Measurements from ENCODE around the gene GRM5.
"Not testable (repeated sequence)": the region's sequence is repeated elsewhere in the genome, so short reads cannot be mapped to it uniquely, and the experiment has no call there.

The GRM5 gene

GRCh38 chr11:88975441-88975840 lies 90.3 kb downstream of the GRM5 start:
- DNase-seq (ENCODE audit: low spot score), result not testable (repeated sequence)

DNA sequence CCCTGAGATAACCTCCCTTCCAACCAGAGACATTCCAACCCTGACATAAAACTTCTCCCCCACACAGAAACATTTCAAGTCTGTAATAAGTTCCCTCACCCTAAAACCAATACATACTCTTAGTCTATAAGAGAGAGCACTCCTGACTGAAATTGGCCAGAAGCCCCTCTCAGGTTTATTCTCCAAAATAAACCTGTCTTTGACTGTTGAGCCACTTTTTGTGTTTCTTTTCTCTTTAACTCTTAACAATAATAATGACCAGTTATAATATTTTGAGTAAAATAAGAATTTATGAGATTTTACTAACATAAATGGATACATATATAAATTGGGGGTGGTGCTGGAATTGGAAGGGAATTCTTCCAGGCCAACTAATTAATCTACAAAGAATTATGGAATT lies 93.6 kb downstream of the GRM5 start:
- no peak for DNase-seq (ENCODE audit: low spot score)

DNA sequence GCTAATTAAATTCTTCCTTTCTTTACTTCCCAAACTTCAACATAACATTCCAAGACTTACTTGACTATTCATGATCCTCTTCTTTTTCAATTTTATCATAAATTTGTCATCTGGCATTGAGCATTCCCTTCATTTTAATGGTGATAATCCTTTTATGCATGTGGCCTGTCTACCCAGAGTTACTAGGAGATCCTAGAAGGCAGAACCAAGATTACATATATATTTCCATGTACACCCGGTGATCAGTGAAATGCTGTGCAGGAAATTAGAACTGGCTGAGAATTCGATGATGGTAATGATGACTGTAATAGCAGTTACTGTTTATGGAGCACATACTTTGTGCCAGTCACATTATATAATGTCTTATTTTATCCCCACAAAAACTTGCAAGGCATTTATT lies 104.2 kb downstream of the GRM5 start:
- not testable (repeated sequence) for DNase-seq (ENCODE audit: low spot score)

GRCh38 chr11:88959857-88960256 lies 105.9 kb downstream of the GRM5 start:
- DNase-seq (ENCODE audit: low spot score), result not testable (repeated sequence)

DNA sequence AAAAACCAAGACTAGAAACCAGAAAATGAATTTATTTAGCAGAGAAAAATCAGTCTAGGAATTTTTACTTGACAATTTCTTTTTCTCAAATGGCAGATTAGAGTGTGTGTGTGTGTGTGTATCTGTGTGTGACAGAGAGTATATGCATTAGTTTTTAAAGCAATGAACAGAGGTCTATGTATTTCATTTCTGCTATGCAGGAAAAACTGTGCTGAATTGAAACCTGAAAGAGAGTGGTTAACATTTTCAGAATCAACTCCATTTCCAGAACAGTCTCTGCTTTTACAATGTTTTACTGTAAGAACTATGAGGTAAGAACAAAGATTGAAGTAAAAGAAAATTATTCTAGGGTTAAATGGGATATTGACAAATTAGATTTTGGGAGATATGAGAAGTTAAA lies 114.8 kb downstream of the GRM5 start:
- no peak for DNase-seq (ENCODE audit: low spot score)

DNA sequence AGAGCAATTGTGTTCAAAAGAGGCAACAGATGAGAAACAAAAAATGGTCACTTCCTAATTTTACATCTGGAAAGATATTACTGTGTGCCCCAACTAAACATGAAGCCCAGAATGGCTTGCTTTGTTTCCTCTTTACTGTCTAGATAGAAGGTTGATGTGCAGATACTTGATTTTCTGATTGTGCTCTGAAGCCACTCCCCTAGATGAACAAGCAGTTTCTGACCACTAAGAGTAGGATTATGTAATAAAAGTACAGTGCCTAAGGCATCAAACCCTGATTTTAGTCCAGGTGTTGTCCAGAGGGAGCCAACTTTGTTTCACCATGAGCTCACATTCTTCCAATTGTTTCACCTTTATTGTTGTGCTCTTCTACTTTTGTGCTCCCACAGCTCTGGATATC lies 116.9 kb downstream of the GRM5 start:
- not testable (repeated sequence) for DNase-seq (ENCODE audit: low spot score)

GRCh38 chr11:88947843-88948572 lies 117.8 kb downstream of the GRM5 start:
- DNase-seq (ENCODE audit: low spot score), result not testable (repeated sequence)

- DNase-seq (ENCODE audit: low spot score), result not testable (repeated sequence)
Measured at GRCh38 chr11:88929665-88930064, 136.1 kb downstream of the GRM5 start.

DNA sequence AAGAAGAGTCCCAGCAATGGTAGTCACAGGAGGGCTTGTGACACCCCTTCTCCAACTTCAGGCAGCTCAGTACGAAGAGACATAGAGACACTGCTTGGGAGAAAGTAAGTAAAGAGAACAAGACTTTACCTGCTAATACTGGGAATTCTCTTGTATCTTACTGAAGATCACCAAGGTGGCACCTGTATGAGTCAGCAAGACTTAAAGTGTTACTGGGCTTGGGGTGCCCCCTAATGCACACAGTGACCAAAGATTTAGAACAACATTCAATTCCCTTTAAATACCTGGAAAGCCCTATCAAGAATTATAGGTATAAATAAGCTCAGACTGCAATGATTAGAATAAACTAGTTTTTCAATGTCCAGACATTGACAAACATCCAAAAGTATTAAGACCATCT lies 148.7 kb downstream of the GRM5 start:
- DNase-seq (ENCODE audit: low spot score), result not testable (repeated sequence)

- no peak for DNase-seq (ENCODE audit: low spot score)
Measured at GRCh38 chr11:88909500-88909899, 156.3 kb downstream of the GRM5 start.

GRCh38 chr11:88901436-88901835 lies 164.3 kb downstream of the GRM5 start:
- not testable (repeated sequence) for DNase-seq (ENCODE audit: low spot score)

GRCh38 chr11:88888855-88889254 lies 176.9 kb downstream of the GRM5 start:
- DNase-seq (ENCODE audit: low spot score), result not testable (repeated sequence)

DNA sequence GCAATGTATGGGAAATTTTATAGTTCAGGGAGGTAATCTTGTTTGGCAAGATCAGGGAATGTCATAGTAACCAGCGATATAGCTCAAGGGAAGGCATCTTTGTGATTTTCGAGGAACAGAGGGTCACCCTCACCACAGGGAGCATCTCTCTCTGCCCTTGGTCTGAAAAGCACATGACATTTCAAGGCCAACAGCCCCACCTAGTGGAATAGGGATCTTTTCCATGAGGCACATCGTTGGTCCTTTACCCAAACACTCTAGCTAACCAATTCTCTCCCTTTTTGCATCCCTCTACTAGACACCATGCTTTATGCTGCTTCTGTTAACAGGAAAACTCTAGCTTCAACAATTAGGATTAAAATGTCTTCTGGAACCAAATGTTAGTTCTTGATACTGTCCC lies 179.0 kb downstream of the GRM5 start:
- no peak for DNase-seq (ENCODE audit: low spot score)

DNA sequence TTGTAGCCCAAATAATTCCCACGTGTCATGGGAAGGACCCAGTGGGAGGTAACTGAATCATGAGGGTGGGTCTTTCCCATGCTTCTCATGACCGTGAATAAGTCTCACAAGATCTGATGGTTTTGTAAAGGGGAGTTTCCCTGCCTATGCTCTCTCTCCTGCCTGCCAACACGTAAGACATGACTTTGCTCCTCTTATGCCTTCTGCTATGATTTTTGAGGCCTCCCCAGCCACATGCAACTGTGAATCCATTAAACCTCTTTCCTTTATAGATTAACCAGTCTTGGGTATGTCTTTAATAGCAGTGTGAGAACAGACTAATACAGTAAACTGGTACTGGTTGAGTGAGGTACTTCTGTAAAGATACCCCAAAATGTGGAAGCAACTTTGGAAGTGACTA lies 183.0 kb downstream of the GRM5 start:
- DNase-seq (ENCODE audit: low spot score), result not testable (repeated sequence)

GRCh38 chr11:88861618-88862017 lies 204.2 kb downstream of the GRM5 start:
- no peak for DNase-seq (ENCODE audit: low spot score)

DNA sequence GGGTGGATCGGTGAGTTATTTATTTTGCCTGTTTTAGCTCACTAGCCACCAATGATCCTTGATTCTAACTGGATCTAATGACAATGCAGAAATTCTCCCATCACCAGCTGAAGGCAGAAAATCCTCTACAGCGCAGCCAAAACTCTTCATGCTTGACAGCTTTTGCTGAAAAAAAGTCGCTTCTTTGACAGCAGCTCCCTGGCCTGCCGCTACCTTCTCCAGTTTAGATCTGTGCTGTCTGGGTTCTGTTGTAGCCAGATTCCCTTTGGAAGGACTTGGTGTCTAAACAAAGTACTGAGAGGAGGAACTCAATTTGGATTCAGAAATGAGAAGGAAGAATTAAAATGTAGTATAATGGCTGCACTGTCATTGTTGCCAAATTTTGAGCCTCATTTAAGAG lies 205.4 kb downstream of the GRM5 start:
- DNase-seq (ENCODE audit: low spot score), result not testable (repeated sequence)

DNA sequence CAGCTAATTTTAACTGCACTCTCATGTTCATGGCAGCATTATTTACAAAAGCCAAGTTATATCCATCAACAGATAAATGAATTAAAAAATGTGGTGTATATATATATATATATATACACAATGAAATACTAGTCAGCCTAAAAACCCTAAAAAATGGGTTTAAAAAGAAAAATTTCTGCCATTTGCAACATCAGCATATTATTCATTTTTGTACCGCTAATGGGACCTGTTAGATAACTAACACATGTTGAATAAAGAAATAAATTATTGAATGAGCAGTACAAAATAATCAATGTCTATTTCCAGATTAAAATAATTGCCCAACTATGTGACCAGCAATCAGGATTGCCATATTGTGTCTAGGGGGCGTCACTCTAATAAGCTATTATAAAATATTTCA lies 211.8 kb downstream of the GRM5 start:
- not testable (repeated sequence) for DNase-seq (ENCODE audit: low spot score)

DNA sequence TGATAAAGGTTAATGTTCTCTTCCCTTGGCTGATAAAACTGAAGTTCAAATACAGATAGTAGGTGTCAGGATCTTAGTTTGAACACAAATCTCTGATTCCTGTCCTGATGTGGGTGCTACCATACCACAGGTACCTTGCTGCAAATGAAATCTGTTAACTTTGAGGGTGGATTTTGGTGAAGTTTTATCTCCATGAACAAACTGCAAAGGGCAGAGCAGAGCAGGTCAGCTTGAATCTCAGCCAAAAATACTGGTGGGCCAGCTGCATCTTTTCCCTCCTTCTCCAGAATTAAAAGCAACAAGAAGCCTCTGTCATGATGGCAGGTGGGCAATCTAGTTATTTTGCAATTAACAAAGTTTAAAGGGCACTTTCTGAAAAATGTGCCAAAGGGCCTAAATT lies 214.2 kb downstream of the GRM5 start:
- DNase-seq (ENCODE audit: low spot score), result not testable (repeated sequence)

- not testable (repeated sequence) for DNase-seq (ENCODE audit: low spot score)
Measured at GRCh38 chr11:88849773-88850172, 216.0 kb downstream of the GRM5 start.

GRCh38 chr11:88849368-88849767 lies 216.4 kb downstream of the GRM5 start:
- no peak for DNase-seq (ENCODE audit: low spot score)

- not testable (repeated sequence) for DNase-seq (ENCODE audit: low spot score)
Measured at GRCh38 chr11:88846266-88846665, 219.5 kb downstream of the GRM5 start.

DNA sequence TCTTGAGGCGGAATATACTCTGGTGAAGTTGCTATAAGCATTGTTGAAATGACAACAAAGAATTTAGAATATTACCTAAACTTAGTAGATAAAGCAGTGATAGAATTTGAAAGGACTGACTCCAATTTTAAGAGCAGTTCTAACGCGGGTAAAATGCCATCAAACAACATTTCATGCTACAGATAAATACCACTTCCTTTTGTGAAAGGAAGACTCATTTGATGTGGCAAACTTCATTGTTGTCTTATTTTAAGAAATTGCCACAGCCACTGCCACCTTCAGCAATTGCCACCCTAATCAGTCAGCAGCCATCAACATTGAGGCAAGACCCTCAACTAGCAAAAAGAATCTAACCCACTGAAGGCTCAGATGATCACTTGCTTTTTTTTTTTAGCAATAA lies 220.8 kb downstream of the GRM5 start:
- DNase-seq (ENCODE audit: low spot score), result not testable (repeated sequence)

- not testable (repeated sequence) for DNase-seq (ENCODE audit: low spot score)
Measured at GRCh38 chr11:88843766-88844426, 221.9 kb downstream of the GRM5 start.

DNA sequence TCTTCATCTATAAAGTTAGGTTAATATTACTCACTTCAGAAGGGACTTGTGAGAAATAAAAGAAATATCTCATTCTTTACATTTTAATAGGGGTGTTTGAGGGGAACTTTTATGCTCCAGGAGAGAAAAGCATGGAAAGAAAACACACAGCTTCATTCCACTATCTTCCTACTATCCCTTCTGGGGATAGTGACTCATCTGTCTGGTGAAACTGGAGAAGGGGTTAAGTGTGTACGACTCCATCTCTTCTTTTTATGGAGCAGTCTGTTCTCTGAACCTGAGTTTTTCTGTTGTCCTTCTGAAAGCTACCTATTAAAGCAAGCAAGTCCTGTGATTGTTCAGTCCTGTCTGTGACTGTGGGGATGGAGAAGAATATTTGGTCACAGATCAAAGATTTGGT lies 227.6 kb downstream of the GRM5 start:
- not testable (repeated sequence) for DNase-seq (ENCODE audit: low spot score)

Data from germinal center (tissue), 1 donor.